Frontal cortex (tissue), 4 donors: ENCODE data around the gene PRDM10. TPM values are rescaled to one million over a fixed set of nuclear protein-coding genes. Genes with fewer than 3 reads are reported as not detected.
"Not testable (repeated sequence)": the region's sequence is repeated elsewhere in the genome, so short reads cannot be mapped to it uniquely, and the experiment has no call there.

Experiments used
- DNase-seq, 2 donors: peaks; one replicate each; pipeline ENCODE4 v3.0.0; 2012; ENCODE audit warnings: low spot score in 2 of 2
- FAIRE-seq: peaks from 2 replicates; lab custom pipeline; 2012; peaks lifted over from hg19 to GRCh38; lab: Jason Lieb, UNC
- total RNA-seq: library from RNA; depleted of rRNA; stranded (reverse); fragments of >200 nt; gene quantifications from one replicate; pipeline ENCODE4 v1.2.3, GENCODE V29; 2014
- donor health status: control.
- donor health status: control.
- donor health status: control.

PRDM10 gene
- total RNA-seq, 1 donor from 2014 or later = 11.4 TPM

- FAIRE-seq = not testable (repeated sequence)
These were observed 19.0 kb upstream of the PRDM10 start for GRCh38 chr11:130021606-130022005.

GRCh38 chr11:130020323-130020722 lies 17.7 kb upstream of the PRDM10 start:
- FAIRE-seq = no peak
- no peak for DNase-seq

More at GRCh38 chr11:130021606-130022005, 19.0 kb upstream of the PRDM10 start:
- not testable (repeated sequence) for DNase-seq

GRCh38 chr11:130015846-130016245 lies 13.2 kb upstream of the PRDM10 start:
- not testable (repeated sequence) for DNase-seq, FAIRE-seq

GRCh38 chr11:130008326-130008725 lies 5.7 kb upstream of the PRDM10 start:
- DNase-seq (no peak), FAIRE-seq (no peak)

GRCh38 chr11:130006929-130007328 lies 4.3 kb upstream of the PRDM10 start:
- DNase-seq (no peak), FAIRE-seq (no peak)

GRCh38 chr11:130003717-130004001 lies 1.0 kb upstream of the PRDM10 start:
- no peak for DNase-seq
- no peak for FAIRE-seq

GRCh38 chr11:130002846-130003716 lies 446 bp upstream of the PRDM10 start:
- no peak for FAIRE-seq
- DNase-seq = peak; percentile 93 to 97

- FAIRE-seq (no peak), DNase-seq (peak in 1 of 2 donors; percentile 76)
These were observed 929 bp downstream of the PRDM10 start for GRCh38 chr11:130001461-130002351.

- FAIRE-seq (no peak), DNase-seq (no peak)
These were observed 2.0 kb downstream of the PRDM10 start for GRCh38 chr11:130000552-130001176.

- DNase-seq = no peak
- FAIRE-seq = no peak
These were observed 3.2 kb downstream of the PRDM10 start for GRCh38 chr11:129999407-129999806.

- no peak for DNase-seq
- FAIRE-seq = no peak
These were observed 3.7 kb downstream of the PRDM10 start for GRCh38 chr11:129998905-129999304.

GRCh38 chr11:129998107-129998506 lies 4.5 kb downstream of the PRDM10 start:
- DNase-seq = no peak
- no peak for FAIRE-seq

- DNase-seq = no peak
- no peak for FAIRE-seq
These were observed 5.1 kb downstream of the PRDM10 start for GRCh38 chr11:129997513-129997912.

GRCh38 chr11:129996113-129996870 lies 6.3 kb downstream of the PRDM10 start:
- FAIRE-seq (no peak), DNase-seq (no peak)

GRCh38 chr11:129995163-129995562 lies 7.5 kb downstream of the PRDM10 start:
- DNase-seq (no peak), FAIRE-seq (no peak)

GRCh38 chr11:129992161-129992944 lies 10.3 kb downstream of the PRDM10 start:
- no peak for DNase-seq
- FAIRE-seq = no peak

- DNase-seq (no peak), FAIRE-seq (no peak)
These were observed 13.4 kb downstream of the PRDM10 start for GRCh38 chr11:129989149-129989813.

- FAIRE-seq (no peak), DNase-seq (no peak)
These were observed 14.7 kb downstream of the PRDM10 start for GRCh38 chr11:129987950-129988349.
